Sigmoid colon (tissue), 7 donors: Measurements from ENCODE around the gene NPAS2. TPM values are rescaled to one million over a fixed set of nuclear protein-coding genes. Genes with fewer than 3 reads are reported as not detected.

Experiments used
- DNase-seq: peaks from one replicate; pipeline ENCODE4 v3.0.0-alpha.2; 2019
- H3K27ac ChIP-seq, 4 donors: fragments of 200-600 bp; sonication (generic); one replicate each; pipeline ENCODE4 v1.5.1; 2016 to 2019; ENCODE audit warnings: mild to moderate bottlenecking in 1 of 4
- H3K27me3 ChIP-seq, 3 donors: fragments of 200-600 bp; sonication (generic); one replicate each; pipeline ENCODE4 v1.5.1; 2019; ENCODE audit warnings: mild to moderate bottlenecking in 1 of 3
- H3K36me3 ChIP-seq, 4 donors: fragments of 200-600 bp; sonication (generic); one replicate each; pipeline ENCODE4 v1.5.1; 2016 to 2019
- H3K4me1 ChIP-seq, 4 donors: fragments of 200-600 bp; sonication (generic); one replicate each; pipeline ENCODE4 v1.5.1; 2017 to 2019
- H3K4me3 ChIP-seq, 4 donors: fragments of 200-600 bp; sonication (generic); one replicate each; pipeline ENCODE4 v1.5.1; 2017 to 2019; ENCODE audit warnings: mild to moderate bottlenecking in 2 of 4, moderate library complexity in 1 of 4
- H3K9me3 ChIP-seq, 4 donors: fragments of 200-600 bp in 3 of 4; sonication (generic) in 3 of 4; one replicate each; pipeline versions ENCODE4 v1.5.1 to v1.6.1; 2013 to 2019
- EP300 ChIP-seq, 4 donors: sonication (generic); formaldehyde crosslinking; IDR thresholded peaks; one replicate each; pipeline ENCODE4 v1.6.1; 2017; ENCODE audit warnings: antibody characterized with exemption in 4 of 4
- POLR2A ChIP-seq, 2 donors: fragments of 450-650 bp; IDR thresholded peaks; one replicate each; pipeline ENCODE4 v1.6.1; 2016; ENCODE audit warnings: antibody characterized with exemption in 2 of 2, mild to moderate bottlenecking in 2 of 2, moderate library complexity in 2 of 2
- POLR2AphosphoS5 ChIP-seq, 4 donors: sonication (generic); formaldehyde crosslinking; IDR thresholded peaks; one replicate each; pipeline ENCODE4 v1.6.1; 2017; ENCODE audit warnings: antibody characterized with exemption in 4 of 4
- WGBS, 2 donors: extraction: QIAGEN DNeasy Blood & Tissue Kit; methylation state at CpG; one replicate each; pipeline ENCODE4 v1.1.7; 2013; 5-methylcytosine and 5-hydroxymethylcytosine counted together
- intact Hi-C: fragments of 100-400 bp; cut with DNase I; formaldehyde crosslinking; loops from one replicate; pipeline ENCODE4 v1.15.1; 2023
- polyA plus RNA-seq, 3 donors: library from polyadenylated mRNA; stranded (reverse); fragments of 200-250 nt; gene quantifications; one replicate each; pipeline ENCODE4 v1.2.3, GENCODE V29; 2013
- total RNA-seq, 4 donors: library from RNA; depleted of rRNA; stranded (reverse); fragments of >200 nt; gene quantifications; one replicate each; pipeline ENCODE4 v1.1.0, GENCODE V29; 2016
- TF ChIP-seq, protein P1 (sequence below), 4 experiments: fragments of 450-650 bp in 3 of 4; fragments of 200-600 bp in 1 of 4; IDR thresholded peaks; one replicate each; pipeline ENCODE4 v1.5.1; 2016 to 2019; ENCODE audit warnings: antibody characterized with exemption in 4 of 4, mild to moderate bottlenecking in 3 of 4, moderate library complexity in 2 of 4
- donor health status: healthy with polysubstance abuse.
- donor health status: Bipolar disorder and iron deficiency.
- donor health status: healthy.

The NPAS2 gene
- total and polyA plus RNA-seq, 7 donors: 14.2 to 53.9 (median 23.2) TPM

DNA sequence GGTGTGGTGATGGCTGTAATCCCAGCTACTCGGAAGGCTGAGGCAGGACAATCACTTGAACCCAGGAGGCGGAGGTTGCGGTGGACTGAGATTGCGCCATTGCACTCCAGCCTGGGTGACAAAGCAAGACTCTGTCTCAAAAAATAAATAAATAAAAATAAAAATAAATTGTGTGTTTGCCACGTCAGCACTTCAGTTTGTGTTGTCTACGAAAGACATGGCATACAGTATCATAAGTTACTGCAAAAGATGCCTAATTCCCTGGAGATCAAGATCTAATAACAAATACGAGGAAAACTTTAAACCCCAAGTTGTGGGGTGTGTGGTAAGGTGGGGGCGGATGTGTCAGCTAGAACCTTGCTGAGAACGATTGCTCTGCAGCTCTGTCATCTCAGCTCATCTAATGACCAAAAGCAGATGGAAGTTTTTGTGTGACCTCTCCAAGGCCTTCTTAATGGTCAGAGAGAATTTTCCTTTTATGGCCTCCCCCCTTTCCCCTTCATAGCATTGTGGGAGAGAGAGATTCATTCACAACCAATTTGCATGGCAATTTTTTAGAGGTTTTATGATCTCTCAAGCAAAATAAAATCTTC lies 11.3 kb downstream of the NPAS2 start:
- H3K9me3 ChIP-seq: peaks cover 0 to 5% (median 0%) of the 10 kb centered on the region in 4 donors
- H3K27ac ChIP-seq: peak overlapping the region in 1 of 4 donors; percentile 73
- TF ChIP-seq EP300 (IDR thresholded peaks at IDR 0.05) (no peak), POLR2AphosphoS5 (IDR thresholded peaks at IDR 0.05) (no peak), POLR2A (IDR thresholded peaks at IDR 0.05) (no peak)
- TF ChIP-seq, protein P1, sequence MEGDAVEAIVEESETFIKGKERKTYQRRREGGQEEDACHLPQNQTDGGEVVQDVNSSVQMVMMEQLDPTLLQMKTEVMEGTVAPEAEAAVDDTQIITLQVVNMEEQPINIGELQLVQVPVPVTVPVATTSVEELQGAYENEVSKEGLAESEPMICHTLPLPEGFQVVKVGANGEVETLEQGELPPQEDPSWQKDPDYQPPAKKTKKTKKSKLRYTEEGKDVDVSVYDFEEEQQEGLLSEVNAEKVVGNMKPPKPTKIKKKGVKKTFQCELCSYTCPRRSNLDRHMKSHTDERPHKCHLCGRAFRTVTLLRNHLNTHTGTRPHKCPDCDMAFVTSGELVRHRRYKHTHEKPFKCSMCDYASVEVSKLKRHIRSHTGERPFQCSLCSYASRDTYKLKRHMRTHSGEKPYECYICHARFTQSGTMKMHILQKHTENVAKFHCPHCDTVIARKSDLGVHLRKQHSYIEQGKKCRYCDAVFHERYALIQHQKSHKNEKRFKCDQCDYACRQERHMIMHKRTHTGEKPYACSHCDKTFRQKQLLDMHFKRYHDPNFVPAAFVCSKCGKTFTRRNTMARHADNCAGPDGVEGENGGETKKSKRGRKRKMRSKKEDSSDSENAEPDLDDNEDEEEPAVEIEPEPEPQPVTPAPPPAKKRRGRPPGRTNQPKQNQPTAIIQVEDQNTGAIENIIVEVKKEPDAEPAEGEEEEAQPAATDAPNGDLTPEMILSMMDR (IDR thresholded peaks at IDR 0.05): no peak
- no peak overlapping the region for H3K4me3 ChIP-seq
- no peaks in the 10 kb centered on the region for H3K27me3 ChIP-seq
- no peaks in the 10 kb centered on the region for H3K36me3 ChIP-seq
- no peak for DNase-seq
- intact Hi-C loops: no loop called here
- H3K4me1 ChIP-seq: peaks cover 0 to 35% (median 28%) of the 10 kb centered on the region in 4 donors
- 82 to 84% methylated on average over 9 of the region's 9 CpGs for WGBS, 2 donors

DNA sequence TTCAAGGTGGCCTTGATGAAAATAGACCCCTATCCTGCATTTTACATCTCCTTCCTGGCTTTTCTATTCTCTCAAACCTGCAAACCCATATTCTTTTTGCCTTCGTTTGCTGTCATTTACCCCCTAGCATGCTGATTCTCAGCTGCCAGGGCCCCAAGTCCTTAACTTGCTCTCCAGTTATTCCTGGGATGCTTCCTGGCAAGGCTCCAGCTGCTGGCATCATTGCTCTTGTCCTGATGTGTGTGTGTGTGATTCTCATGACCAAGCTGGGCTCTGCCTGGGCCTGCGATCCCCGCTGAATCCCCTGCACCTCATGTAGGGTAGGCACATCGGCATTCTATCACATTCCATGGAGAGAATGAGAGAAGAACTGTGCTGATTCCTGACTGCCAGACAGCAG lies 11.9 kb downstream of the NPAS2 start:
- Histone ChIP-seq H3K27ac (peak overlapping the region in 2 of 4 donors; percentile 46 to 73), H3K9me3 (peaks cover 0 to 5% (median 0%) of the 10 kb centered on the region in 4 donors), H3K27me3 (no peaks in the 10 kb centered on the region), H3K4me1 (peaks cover 0 to 35% (median 28%) of the 10 kb centered on the region in 4 donors), H3K4me3 (no peak overlapping the region), H3K36me3 (no peaks in the 10 kb centered on the region)
- intact Hi-C loops: no loop called here
- peak; percentile 78 for DNase-seq
- 95% methylated on average over 4 of the region's 4 CpGs for WGBS, 2 donors
- TF ChIP-seq, protein P1 (IDR thresholded peaks at IDR 0.05): no peak
- TF ChIP-seq EP300 (IDR thresholded peaks at IDR 0.05) (no peak), POLR2AphosphoS5 (IDR thresholded peaks at IDR 0.05) (no peak), POLR2A (IDR thresholded peaks at IDR 0.05) (no peak)

DNA sequence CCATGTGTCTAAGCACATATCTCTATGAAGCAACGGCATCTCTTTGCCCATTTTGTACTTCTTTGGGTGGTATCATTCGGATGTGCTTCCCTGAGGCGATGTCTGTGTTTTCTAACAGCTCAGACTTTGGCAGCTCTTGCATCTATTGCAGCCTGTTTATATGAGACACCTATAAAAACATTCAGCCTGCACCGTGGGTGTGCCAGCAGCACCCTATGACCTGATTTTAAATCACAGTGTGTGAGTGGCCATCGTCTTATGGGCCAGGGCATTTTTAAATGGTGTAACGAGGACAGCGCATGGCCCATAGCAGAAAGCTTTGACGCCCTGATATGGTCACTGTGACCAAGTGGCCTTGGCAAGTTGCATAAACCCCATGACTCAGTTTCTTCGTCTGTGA lies 12.9 kb downstream of the NPAS2 start:
- no peak overlapping the region for H3K4me3 ChIP-seq
- WGBS, 2 donors: 24 to 71% methylated on average over 9 of the region's 9 CpGs
- no peaks in the 10 kb centered on the region for H3K36me3 ChIP-seq
- peaks cover 0 to 35% (median 28%) of the 10 kb centered on the region in 4 donors for H3K4me1 ChIP-seq
- TF ChIP-seq, protein P1 (IDR thresholded peaks at IDR 0.05): no peak
- TF ChIP-seq EP300 (IDR thresholded peaks at IDR 0.05) (peak in 2 of 4 donors; percentile 5 to 37), POLR2A (IDR thresholded peaks at IDR 0.05) (no peak), POLR2AphosphoS5 (IDR thresholded peaks at IDR 0.05) (peak; percentile 63 to 79 (median 74))
- H3K27me3 ChIP-seq: no peaks in the 10 kb centered on the region
- DNase-seq: peak; percentile 82
- peaks cover 0 to 5% (median 0%) of the 10 kb centered on the region in 4 donors for H3K9me3 ChIP-seq
- peak overlapping the region; percentile 41 to 73 (median 54) for H3K27ac ChIP-seq
- intact Hi-C loops: no loop called here

DNA sequence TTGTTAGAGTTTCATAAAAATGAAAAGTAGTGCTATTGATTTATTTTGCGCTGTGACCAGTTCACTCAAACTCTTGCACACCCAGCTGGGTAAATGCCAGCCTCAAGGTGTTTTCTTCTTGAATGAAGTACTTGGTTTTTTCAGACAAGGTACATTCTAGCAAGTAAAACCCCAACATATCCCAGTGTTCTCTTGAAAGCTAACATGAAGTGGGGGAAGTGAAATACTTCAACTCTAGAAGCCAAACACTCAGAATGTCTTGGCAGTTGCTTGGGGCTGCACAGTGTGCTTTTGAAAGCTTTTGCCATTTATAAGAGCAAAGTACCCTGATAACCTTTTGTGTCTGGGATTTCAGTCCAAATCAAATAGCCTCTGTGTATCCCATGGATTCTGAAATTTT lies 13.4 kb downstream of the NPAS2 start:
- H3K27ac ChIP-seq: peak overlapping the region; percentile 41 to 73 (median 54)
- DNase-seq: no peak
- TF ChIP-seq POLR2A (IDR thresholded peaks at IDR 0.05): no peak
- TF ChIP-seq, protein P1 (IDR thresholded peaks at IDR 0.05): no peak
- TF ChIP-seq EP300 (IDR thresholded peaks at IDR 0.05): no peak

More for the DNA sequence above, 13.4 kb downstream of the NPAS2 start:
- H3K27me3 ChIP-seq: no peaks in the 10 kb centered on the region
- intact Hi-C loops: no loop called here
- no peaks in the 10 kb centered on the region for H3K36me3 ChIP-seq
- peaks cover 0 to 4% (median 0%) of the 10 kb centered on the region in 4 donors for H3K9me3 ChIP-seq
- no peak overlapping the region for H3K4me3 ChIP-seq
- peaks cover 0 to 35% (median 28%) of the 10 kb centered on the region in 4 donors for H3K4me1 ChIP-seq
- 43 to 87% methylated on average over 1 of the region's 1 CpG for WGBS, 2 donors
